HepG2 (cell line): ENCODE results near the gene C2orf49. TPM values are rescaled to one million over a fixed set of nuclear protein-coding genes. Genes with fewer than 3 reads are reported as not detected.

Experiments used
- GTF3A ChIP-seq: sonication (generic); formaldehyde crosslinking; conservative IDR thresholded peaks from 2 replicates; pipeline ENCODE4 v1.4.0; 2020; ENCODE audit warnings: mild to moderate bottlenecking, missing genetic modification reagents
- HNF4G ChIP-seq, 2 experiments: sonication (generic) in 1 of 2; formaldehyde crosslinking in 1 of 2; IDR thresholded peaks; 2 replicates each; pipeline versions ENCODE4 v1.4.0 to v1.6.1; 2011 to 2020; ENCODE audit warnings: borderline replicate concordance in 2 of 2, low read depth in 2 of 2, mild to moderate bottlenecking in 2 of 2, low read length in 1 of 2, missing genetic modification reagents in 1 of 2, moderate library complexity in 1 of 2
- KDM5B ChIP-seq: sonication (generic); formaldehyde crosslinking; IDR thresholded peaks from 2 replicates; pipeline ENCODE4 v1.4.0; 2020; ENCODE audit warnings: missing genetic modification reagents, mild to moderate bottlenecking, borderline replicate concordance
- MAF1 ChIP-seq: sonication (generic); formaldehyde crosslinking; IDR thresholded peaks from 2 replicates; pipeline ENCODE4 v1.5.0; 2020; ENCODE audit warnings: missing genetic modification reagents, borderline replicate concordance
- MATR3 ChIP-seq: sonication (generic); formaldehyde crosslinking; IDR thresholded peaks from 2 replicates; pipeline ENCODE4 v1.4.0; 2020; ENCODE audit warnings: missing genetic modification reagents
- MXI1 ChIP-seq: IDR thresholded peaks from 3 replicates; pipeline ENCODE4 v1.6.1; 2012; ENCODE audit warnings: low read depth, low read length, inconsistent platforms, borderline replicate concordance
- NFYC ChIP-seq: IDR thresholded peaks from 2 replicates; pipeline ENCODE4 v1.6.1; 2016; ENCODE audit warnings: missing genetic modification reagents, missing compliant biosample characterization
- POLR2AphosphoS5 ChIP-seq: IDR thresholded peaks from 2 replicates; pipeline ENCODE4 v1.6.1; 2012; ENCODE audit warnings: low read depth, low read length
- RAD21 ChIP-seq: fragments of 450-650 bp; formaldehyde crosslinking; IDR thresholded peaks from 2 replicates; pipeline ENCODE4 v1.5.0; 2020; ENCODE audit warnings: mild to moderate bottlenecking
- RAD51 ChIP-seq: fragments of 450-650 bp; IDR thresholded peaks from 2 replicates; pipeline ENCODE4 v1.6.1; 2016; ENCODE audit warnings: borderline replicate concordance
- ZFAT ChIP-seq: sonication (generic); formaldehyde crosslinking; conservative IDR thresholded peaks from 2 replicates; pipeline ENCODE4 v1.8.1; 2023; ENCODE audit warnings: missing genetic modification reagents, inconsistent platforms
- ZNF101 ChIP-seq: sonication (generic); formaldehyde crosslinking; IDR thresholded peaks from 2 replicates; pipeline ENCODE4 v1.4.0; 2020; ENCODE audit warnings: mild to moderate bottlenecking, low read depth, missing genetic modification reagents, borderline replicate concordance
- ZNF20 ChIP-seq: sonication (generic); formaldehyde crosslinking; IDR thresholded peaks from 2 replicates; pipeline ENCODE4 v1.4.0; 2020; ENCODE audit warnings: mild to moderate bottlenecking, moderate library complexity, missing genetic modification reagents
- ZNF331 ChIP-seq: sonication (generic); formaldehyde crosslinking; IDR thresholded peaks from 2 replicates; pipeline ENCODE4 v1.4.0; 2020; ENCODE audit warnings: missing genetic modification reagents
- ZNF484 ChIP-seq: sonication (generic); formaldehyde crosslinking; IDR thresholded peaks from 2 replicates; pipeline ENCODE4 v1.5.1; 2020; ENCODE audit warnings: mild to moderate bottlenecking, low read depth, missing genetic modification reagents, borderline replicate concordance
- ZNF564 ChIP-seq: sonication (generic); formaldehyde crosslinking; IDR thresholded peaks from 2 replicates; pipeline ENCODE4 v1.8.1; 2023; ENCODE audit warnings: mild to moderate bottlenecking, missing genetic modification reagents
- ZNF629 ChIP-seq: sonication (generic); formaldehyde crosslinking; conservative IDR thresholded peaks from 2 replicates; pipeline ENCODE4 v1.5.0; 2020; ENCODE audit warnings: missing genetic modification reagents
- ZNF777 ChIP-seq: sonication (generic); formaldehyde crosslinking; IDR thresholded peaks from 2 replicates; pipeline ENCODE4 v1.4.0; 2020; ENCODE audit warnings: missing genetic modification reagents
- ZNF780A ChIP-seq: sonication (generic); formaldehyde crosslinking; IDR thresholded peaks from 2 replicates; pipeline ENCODE4 v1.8.0; 2022; ENCODE audit warnings: mild to moderate bottlenecking, missing genetic modification reagents, moderate library complexity
- ZNF781 ChIP-seq: sonication (generic); formaldehyde crosslinking; IDR thresholded peaks from 2 replicates; pipeline ENCODE4 v1.5.1; 2020; ENCODE audit warnings: borderline replicate concordance, mild to moderate bottlenecking, missing genetic modification reagents; ENCODE audit errors: not compliant biosample characterization
- ZNF782 ChIP-seq: sonication (generic); formaldehyde crosslinking; IDR thresholded peaks from 2 replicates; pipeline ENCODE4 v1.4.0; 2020; ENCODE audit warnings: missing genetic modification reagents, mild to moderate bottlenecking, borderline replicate concordance
- polyA plus RNA-seq, 8 experiments: library from polyadenylated mRNA; depleted of rRNA in 3 of 8; stranded (reverse) in 7 of 8; unstranded in 1 of 8; fragments of >200 nt; fragmentation: Illumina TruSeq in 4 of 8; extraction: Trizol in 4 of 8; gene quantifications; 2 replicates each; pipeline versions ENCODE4 v1.2.1 to v1.2.3, GENCODE V29; 2011 to 2016; ENCODE audit warnings: low read depth in 4 of 8, missing spikeins in 1 of 8, mixed read lengths in 1 of 8; ENCODE audit not compliant: insufficient read depth in 1 of 8
- total RNA-seq, 5 experiments: library from RNA; depleted of rRNA; stranded (reverse); fragments of >200 nt; fragmentation: Illumina TruSeq; extraction: Trizol; gene quantifications; 2 replicates each; pipeline ENCODE4 v1.2.3, GENCODE V29; 2016; ENCODE audit warnings: low read depth in 1 of 5
- TF ChIP-seq, protein P1 (sequence below): IDR thresholded peaks from 2 replicates; pipeline ENCODE4 v1.6.1; 2016; ENCODE audit warnings: low read depth
- TF ChIP-seq, protein P2 (sequence below): sonication (generic); formaldehyde crosslinking; IDR thresholded peaks from 2 replicates; pipeline ENCODE4 v1.4.0; 2020; ENCODE audit warnings: missing genetic modification reagents

Gene C2orf49
- total and polyA plus RNA-seq, 2 of the 13 experiments (the other 11 are each of a cell fraction or from before 2014, with no cell fraction given): 24.7 to 28.8 TPM

DNA sequence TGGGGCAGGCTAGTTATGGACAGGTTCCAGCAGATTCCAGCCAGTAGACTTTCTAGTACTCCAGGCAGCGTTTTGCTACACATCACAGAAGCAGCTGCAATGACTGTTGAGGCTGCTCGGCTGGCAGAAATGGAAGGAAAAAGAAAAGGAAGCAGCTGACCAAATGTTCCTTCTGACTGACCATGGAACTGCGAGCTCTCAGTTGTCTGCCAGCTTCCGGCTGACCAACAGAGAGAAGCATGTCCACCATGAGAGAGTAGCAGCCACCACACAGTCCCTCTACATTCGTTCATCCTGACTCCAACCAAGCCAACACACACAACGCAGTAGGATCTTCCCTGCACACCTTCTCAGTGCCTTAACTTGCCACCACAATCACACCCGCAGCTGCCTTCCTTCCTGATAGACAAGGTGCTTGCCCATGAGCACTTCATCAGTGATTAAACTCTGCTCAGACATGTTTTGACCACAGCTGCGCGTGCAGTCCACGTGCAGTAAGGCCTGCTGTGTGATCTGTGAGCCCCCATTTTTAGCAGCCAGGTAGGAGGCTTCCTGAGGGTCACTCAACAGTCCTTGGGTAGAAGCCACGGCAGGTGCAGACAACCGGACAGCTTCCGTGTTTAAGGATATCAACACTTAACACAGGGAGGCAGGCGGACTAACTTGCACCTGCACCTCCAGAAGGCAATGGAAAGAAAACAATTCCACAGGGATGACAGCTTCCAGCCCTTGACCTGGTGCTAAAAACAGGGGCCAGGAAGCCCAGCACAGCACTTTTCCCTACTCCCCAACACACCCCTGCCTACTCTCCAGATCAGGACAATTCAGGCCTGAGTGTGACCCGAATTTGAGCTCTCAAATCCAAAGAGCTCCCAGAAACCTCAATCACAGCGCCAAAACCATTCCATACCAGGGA lies 8.8 kb upstream of the C2orf49 start (continued):
- TF ChIP-seq ZNF780A (CRISPR knock-in tag): peak; percentile 87; the same call in 1 of the 2 replicates
- peak; percentile 45; the same call in 1 of the 2 replicates for TF ChIP-seq ZNF331 (CRISPR knock-in tag)
- TF ChIP-seq MAF1: no peak
- no peak for TF ChIP-seq NFYC
- no peak for TF ChIP-seq RAD51
- TF ChIP-seq ZNF777 (CRISPR knock-in tag): 0 out of 2 replicates have a peak, but pooled peaks have one; percentile 40
- TF ChIP-seq GTF3A (CRISPR knock-in tag): 0 out of 2 replicates have a peak, but pooled peaks have one; percentile 50
- TF ChIP-seq ZNF782: peak; percentile 87; the same call in 1 of the 2 replicates
- no peak for TF ChIP-seq HNF4G (IDR thresholded peaks at IDR 0.05; ENCODE audit: borderline replicate concordance, low read depth, low read length)
- TF ChIP-seq HNF4G (CRISPR knock-in tag; IDR thresholded peaks at IDR 0.05; ENCODE audit: borderline replicate concordance, low read depth): 0 out of 2 replicates have a peak, but pooled peaks have one; percentile 43
- peak; percentile 50; the same call in 1 of the 3 replicates for TF ChIP-seq MXI1
- TF ChIP-seq, protein P1, sequence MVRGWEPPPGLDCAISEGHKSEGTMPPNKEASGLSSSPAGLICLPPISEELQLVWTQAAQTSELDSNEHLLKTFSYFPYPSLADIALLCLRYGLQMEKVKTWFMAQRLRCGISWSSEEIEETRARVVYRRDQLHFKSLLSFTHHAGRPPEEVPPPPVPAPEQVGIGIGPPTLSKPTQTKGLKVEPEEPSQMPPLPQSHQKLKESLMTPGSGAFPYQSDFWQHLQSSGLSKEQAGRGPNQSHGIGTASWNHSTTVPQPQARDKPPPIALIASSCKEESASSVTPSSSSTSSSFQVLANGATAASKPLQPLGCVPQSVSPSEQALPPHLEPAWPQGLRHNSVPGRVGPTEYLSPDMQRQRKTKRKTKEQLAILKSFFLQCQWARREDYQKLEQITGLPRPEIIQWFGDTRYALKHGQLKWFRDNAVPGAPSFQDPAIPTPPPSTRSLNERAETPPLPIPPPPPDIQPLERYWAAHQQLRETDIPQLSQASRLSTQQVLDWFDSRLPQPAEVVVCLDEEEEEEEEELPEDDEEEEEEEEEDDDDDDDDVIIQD (CRISPR knock-in tag): no peak
- no peak for TF ChIP-seq ZNF20
- TF ChIP-seq ZNF101 (CRISPR knock-in tag): peak; percentile 98; the same call in 1 of the 2 replicates
- TF ChIP-seq ZNF629 (CRISPR knock-in tag): no peak; the same call in 1 of the 2 replicates
- TF ChIP-seq, protein P2, sequence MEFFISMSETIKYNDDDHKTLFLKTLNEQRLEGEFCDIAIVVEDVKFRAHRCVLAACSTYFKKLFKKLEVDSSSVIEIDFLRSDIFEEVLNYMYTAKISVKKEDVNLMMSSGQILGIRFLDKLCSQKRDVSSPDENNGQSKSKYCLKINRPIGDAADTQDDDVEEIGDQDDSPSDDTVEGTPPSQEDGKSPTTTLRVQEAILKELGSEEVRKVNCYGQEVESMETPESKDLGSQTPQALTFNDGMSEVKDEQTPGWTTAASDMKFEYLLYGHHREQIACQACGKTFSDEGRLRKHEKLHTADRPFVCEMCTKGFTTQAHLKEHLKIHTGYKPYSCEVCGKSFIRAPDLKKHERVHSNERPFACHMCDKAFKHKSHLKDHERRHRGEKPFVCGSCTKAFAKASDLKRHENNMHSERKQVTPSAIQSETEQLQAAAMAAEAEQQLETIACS (CRISPR knock-in tag): no peak
- peak; percentile 59; the same call in 1 of the 2 replicates for TF ChIP-seq ZNF564
- TF ChIP-seq ZFAT: no peak
- no peak for TF ChIP-seq MATR3 (CRISPR knock-in tag)
- peak; percentile 96 for TF ChIP-seq ZNF781 (CRISPR knock-in tag)
- peak; percentile 56; the same call in 1 of the 2 replicates for TF ChIP-seq KDM5B (CRISPR knock-in tag)
- peak; percentile 36; the same call in 1 of the 2 replicates for TF ChIP-seq POLR2AphosphoS5
- no peak for TF ChIP-seq RAD21 (CRISPR knock-in tag)
- TF ChIP-seq ZNF484: no peak
